ENCODE measurements around the gene GLIS1. TPM values are rescaled to one million over a fixed set of nuclear protein-coding genes. Genes with fewer than 3 reads are reported as not detected.

The GLIS1 gene
- total RNA-seq, 2 donors from 2014 or later = 0.16 TPM; not detected in 1

- no peaks in the 10 kb centered on the region for H3K27me3 ChIP-seq
- no peak for TF ChIP-seq CTCF (IDR thresholded peaks at IDR 0.05)
- H3K4me1 ChIP-seq = no peaks in the 10 kb centered on the region
- H3K9ac ChIP-seq (ENCODE audit: low read depth in 2 of 2, low read length in 2 of 2) = no peak overlapping the region
- H3K27ac ChIP-seq = no peak overlapping the region
- no peak for DNase-seq
- H3K9me3 ChIP-seq = no peaks in the 10 kb centered on the region
- no peaks in the 10 kb centered on the region for H3K36me3 ChIP-seq
- intact Hi-C loops (cut with DNase I) = no loop called here
- H3K4me3 ChIP-seq = no peak overlapping the region
Measured at GRCh38 chr1:53500204-53501064, 238.5 kb downstream of the GLIS1 start.

GRCh38 chr1:53499257-53500203 lies 239.4 kb downstream of the GLIS1 start:
- Histone ChIP-seq H3K27ac (no peak overlapping the region), H3K4me1 (no peaks in the 10 kb centered on the region), H3K4me3 (no peak overlapping the region), H3K36me3 (no peaks in the 10 kb centered on the region), H3K27me3 (no peaks in the 10 kb centered on the region), H3K9me3 (no peaks in the 10 kb centered on the region), H3K9ac (ENCODE audit: low read depth in 2 of 2, low read length in 2 of 2) (no peak overlapping the region)
- intact Hi-C loops (cut with DNase I) = no loop called here
- DNase-seq = no peak
- no peak for TF ChIP-seq CTCF (IDR thresholded peaks at IDR 0.05)

- H3K36me3 ChIP-seq = no peaks in the 10 kb centered on the region
- H3K27ac ChIP-seq = no peak overlapping the region
- intact Hi-C loops (cut with DNase I) = no loop called here
- no peaks in the 10 kb centered on the region for H3K27me3 ChIP-seq
- no peaks in the 10 kb centered on the region for H3K4me1 ChIP-seq
- no peak overlapping the region for H3K9ac ChIP-seq (ENCODE audit: low read depth in 2 of 2, low read length in 2 of 2)
- TF ChIP-seq CTCF (IDR thresholded peaks at IDR 0.05) = no peak
- no peak overlapping the region for H3K4me3 ChIP-seq
- H3K9me3 ChIP-seq = no peaks in the 10 kb centered on the region
- DNase-seq = no peak
Measured at GRCh38 chr1:53498555-53499131, 240.3 kb downstream of the GLIS1 start.

- intact Hi-C loops (cut with DNase I) = no loop called here
- H3K4me3 ChIP-seq = no peak overlapping the region
- no peaks in the 10 kb centered on the region for H3K36me3 ChIP-seq
Measured at GRCh38 chr1:53495633-53496345, 243.2 kb downstream of the GLIS1 start.

More at GRCh38 chr1:53495633-53496345, 243.2 kb downstream of the GLIS1 start:
- Histone ChIP-seq H3K27ac (no peak overlapping the region), H3K4me1 (no peaks in the 10 kb centered on the region), H3K9ac (ENCODE audit: low read depth in 2 of 2, low read length in 2 of 2) (no peak overlapping the region), H3K27me3 (no peaks in the 10 kb centered on the region), H3K9me3 (no peaks in the 10 kb centered on the region)
- no peak for TF ChIP-seq CTCF (IDR thresholded peaks at IDR 0.05)
- no peak for DNase-seq
